GM12875 (cell line): ENCODE results near the gene CYP2D6.

Experiments used
- H3K4me3 ChIP-seq: one replicate; pipeline ENCODE4 v1.5.1; 2011; ENCODE audit warnings: low read depth, low read length, control low read depth
- TF ChIP-seq, protein P1 (sequence below): IDR thresholded peaks from 2 replicates; pipeline ENCODE4 v1.5.1; 2011; ENCODE audit warnings: low read depth, mild to moderate bottlenecking, control low read depth, inconsistent platforms, low read length, moderate library complexity, borderline replicate concordance; ENCODE audit not compliant: insufficient read depth

Gene CYP2D6

DNA sequence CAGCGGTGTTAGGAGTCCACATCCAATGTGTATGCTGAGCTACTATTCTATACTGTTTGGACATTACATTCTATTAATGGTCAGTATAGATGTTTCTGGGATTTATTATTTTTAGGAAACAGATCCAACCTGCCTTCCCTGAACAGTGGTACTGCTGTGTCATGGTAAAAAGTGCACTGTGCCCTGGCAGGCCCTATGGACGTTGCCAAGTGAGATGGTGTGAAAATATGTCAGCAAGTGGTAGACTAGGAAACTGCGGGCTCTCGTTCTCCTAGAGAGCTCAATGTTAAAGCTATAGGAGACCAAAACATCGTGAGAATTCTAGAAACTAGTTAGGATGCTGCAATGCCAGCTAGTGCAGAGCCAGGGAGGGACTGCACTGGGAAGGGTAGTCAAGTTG is 26.0 kb upstream of the CYP2D6 start:
- TF ChIP-seq, protein P1, sequence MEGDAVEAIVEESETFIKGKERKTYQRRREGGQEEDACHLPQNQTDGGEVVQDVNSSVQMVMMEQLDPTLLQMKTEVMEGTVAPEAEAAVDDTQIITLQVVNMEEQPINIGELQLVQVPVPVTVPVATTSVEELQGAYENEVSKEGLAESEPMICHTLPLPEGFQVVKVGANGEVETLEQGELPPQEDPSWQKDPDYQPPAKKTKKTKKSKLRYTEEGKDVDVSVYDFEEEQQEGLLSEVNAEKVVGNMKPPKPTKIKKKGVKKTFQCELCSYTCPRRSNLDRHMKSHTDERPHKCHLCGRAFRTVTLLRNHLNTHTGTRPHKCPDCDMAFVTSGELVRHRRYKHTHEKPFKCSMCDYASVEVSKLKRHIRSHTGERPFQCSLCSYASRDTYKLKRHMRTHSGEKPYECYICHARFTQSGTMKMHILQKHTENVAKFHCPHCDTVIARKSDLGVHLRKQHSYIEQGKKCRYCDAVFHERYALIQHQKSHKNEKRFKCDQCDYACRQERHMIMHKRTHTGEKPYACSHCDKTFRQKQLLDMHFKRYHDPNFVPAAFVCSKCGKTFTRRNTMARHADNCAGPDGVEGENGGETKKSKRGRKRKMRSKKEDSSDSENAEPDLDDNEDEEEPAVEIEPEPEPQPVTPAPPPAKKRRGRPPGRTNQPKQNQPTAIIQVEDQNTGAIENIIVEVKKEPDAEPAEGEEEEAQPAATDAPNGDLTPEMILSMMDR, result no peak
- H3K4me3 ChIP-seq, result no peak overlapping the region

DNA sequence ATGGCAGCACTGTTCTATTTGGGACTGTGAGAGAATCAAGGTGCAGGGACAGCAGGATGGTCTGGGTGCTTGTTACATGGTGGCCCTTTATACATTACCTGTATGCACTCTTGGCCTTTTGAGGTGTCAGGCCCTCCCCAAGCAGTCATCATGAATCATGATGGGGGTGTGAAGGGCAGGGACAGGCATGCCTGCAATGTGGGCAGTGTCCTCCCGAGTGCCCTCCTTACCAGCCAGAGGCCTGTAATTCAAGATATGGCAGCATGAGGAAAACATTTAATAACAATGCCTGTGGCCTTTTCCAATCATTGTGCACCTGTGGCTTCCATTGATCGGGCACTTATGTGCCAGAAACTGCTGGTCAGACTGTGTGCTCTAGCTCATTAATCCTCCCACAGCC is 25.5 kb upstream of the CYP2D6 start:
- H3K4me3 ChIP-seq, result no peak overlapping the region
- TF ChIP-seq, protein P1, result no peak

DNA sequence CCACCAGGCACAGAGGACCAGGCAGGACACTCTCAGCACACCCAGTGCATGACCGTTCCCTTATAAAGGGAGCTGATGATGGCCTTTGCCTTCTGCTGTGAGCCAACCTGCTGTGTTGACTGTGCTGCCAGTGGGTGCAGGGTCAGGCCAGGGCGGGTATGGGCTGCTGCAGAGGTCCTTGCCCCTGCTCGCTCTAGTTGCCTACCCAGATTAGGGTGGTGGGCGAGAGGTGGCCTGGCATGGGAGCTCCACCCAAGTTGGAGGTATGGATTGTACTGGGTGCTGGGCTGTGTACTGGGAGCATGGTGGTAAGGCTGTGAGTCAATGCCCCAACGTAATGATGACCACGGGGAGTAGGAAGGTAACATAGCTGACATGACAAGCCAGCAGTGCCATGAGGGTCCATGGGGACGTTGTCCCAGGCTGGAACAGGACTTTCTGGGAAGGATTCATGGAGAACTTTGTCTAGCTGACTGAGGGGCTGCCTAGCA is 24.5 kb upstream of the CYP2D6 start:
- no peak overlapping the region for H3K4me3 ChIP-seq
- TF ChIP-seq, protein P1, result no peak

DNA sequence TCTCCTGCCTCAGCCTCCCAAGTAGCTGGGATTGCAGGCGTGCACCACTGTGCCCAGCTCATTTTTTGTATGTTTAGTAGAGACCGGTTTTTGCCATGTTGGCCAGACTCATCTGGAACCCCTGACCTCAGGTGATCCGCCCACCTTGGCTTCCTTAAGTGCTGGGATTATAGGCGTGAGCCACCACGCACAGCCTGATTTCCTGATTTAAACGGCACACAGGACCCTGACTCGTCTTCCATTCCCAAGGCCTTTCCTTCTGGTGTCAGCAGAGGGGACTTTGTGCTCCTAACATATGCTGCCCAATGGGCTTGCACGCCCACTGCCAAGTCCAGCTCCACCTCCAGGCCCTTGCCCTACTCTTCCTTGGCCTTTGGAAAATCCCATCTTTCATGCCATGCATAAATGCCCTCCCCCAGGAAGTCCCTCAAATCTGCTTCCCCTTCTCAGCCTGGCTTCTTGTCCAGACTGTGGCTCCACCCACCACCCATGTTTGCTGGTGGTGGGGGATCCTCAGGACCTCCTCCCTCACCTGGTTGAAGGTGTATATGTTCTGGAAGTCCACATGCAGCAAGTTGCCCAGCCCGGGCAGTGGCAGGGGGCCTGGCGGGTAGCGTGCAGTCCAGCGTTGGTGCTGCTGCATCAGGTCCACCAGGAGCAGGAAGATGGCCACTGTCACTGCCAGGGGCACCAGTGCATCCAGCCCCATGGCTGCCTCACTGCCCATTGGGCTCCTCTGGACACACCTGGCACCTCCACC is 23.9 kb upstream of the CYP2D6 start:
- no peak overlapping the region for H3K4me3 ChIP-seq
- TF ChIP-seq, protein P1, result no peak

DNA sequence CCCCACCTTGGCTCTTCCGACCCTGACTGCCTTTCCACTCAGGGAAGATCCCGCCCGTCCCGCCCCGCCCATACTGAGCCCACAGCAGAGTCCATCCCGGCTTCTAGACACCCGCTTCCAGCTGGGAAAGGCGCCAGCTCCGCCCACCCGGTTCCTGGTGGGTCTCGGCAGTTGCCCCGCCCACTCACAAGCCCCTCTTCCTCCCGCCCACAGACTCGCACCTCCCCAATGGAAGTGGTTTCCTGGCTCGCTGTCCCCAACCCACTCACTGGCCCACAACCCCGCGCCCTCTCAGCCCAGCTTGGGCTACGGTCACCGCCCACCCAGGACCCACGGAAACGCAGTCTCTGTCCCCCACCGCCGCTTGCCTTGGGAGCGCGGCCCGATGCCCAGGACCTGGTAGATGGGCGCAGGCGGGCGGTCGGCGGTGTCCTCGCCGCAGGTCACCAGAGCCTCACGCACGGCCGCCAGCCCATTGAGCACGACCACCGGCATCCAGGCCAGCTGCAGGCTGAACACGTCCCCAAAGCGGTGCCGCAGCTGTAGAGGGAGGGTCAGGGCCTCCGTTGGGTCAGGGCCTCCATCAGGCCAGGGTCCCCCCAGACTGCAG is 22.2 kb upstream of the CYP2D6 start:
- H3K4me3 ChIP-seq, result no peak overlapping the region
- TF ChIP-seq, protein P1, result no peak

DNA sequence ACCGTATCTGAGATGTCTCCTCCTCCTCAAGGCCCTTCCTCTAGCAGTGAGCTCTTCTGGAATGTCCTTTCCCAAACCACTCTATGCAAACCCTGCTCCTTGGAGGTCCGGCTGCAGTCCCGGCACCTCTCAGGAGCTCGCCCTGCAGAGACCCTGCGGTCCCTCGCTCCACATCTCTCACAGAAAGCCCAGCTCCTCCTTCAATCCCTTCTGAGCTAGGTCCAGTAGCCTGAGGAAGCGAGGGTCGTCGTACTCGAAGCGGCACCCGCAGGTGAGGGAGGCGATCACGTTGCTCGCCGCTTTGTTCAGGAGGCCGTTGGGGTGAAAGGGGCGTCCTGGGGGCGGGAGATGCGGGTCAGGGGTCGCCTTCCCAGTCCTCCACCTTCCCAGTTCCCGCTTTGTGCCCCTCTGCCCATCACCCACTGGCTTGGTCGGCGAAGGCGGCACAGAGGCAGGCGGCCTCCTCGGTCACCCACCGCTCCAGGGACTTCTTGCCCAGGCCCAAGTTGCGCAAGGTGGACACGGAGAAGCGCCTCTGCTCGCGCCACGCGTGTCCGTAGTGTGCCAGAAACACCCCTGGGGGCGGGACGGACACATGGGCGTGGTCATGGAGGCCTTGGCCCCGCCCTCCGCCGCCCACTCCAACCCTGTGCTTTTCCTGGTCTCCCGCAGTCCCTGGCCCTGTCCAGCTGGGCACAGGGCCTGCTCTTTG is 21.5 kb upstream of the CYP2D6 start:
- H3K4me3 ChIP-seq, result no peak overlapping the region
- TF ChIP-seq, protein P1, result no peak
